ENCODE results near the gene NR5A2.

- TF ChIP-seq CTCF (IDR thresholded peaks at IDR 0.05) = no peak
- TF ChIP-seq POLR2A (IDR thresholded peaks at IDR 0.05) = no peak
Observed at GRCh38 chr1:200194477-200194876, 167.0 kb downstream of the NR5A2 start.
